Measurements from ENCODE around the gene CATSPER1.
"Not testable (repeated sequence)": the region's sequence is repeated elsewhere in the genome, so short reads cannot be mapped to it uniquely, and the experiment has no call there.

The CATSPER1 gene

GRCh38 chr11:66051766-66052663 lies 25.7 kb upstream of the CATSPER1 start, which contains the start of gene SF3B2:
SF3B2 (plus strand) TSS chr11:66052364; CDS start chr11:66052385, 21 bp downstream.
- peak; percentile 92 for DNase-seq

DNA sequence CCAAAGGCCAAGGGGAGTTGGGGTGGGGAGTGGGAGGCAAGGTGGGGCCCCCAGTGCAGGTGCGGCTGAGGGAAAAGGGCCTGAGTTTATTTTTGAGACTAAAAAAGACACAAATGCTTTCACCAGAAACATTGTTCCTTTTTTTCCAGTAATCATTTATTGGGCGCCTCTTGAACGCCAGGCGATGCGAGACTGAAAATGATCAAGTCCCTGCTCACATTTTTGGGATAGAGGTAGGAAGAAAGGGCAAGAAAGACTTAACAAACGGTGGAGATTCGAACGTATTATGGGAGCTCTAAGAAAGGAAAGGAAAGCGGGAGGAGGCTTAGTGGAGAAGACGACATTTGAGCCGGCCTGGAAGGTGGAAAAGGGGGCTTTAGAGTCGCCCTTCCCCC lies 25.1 kb upstream of the CATSPER1 start:
- no peak for DNase-seq

DNA sequence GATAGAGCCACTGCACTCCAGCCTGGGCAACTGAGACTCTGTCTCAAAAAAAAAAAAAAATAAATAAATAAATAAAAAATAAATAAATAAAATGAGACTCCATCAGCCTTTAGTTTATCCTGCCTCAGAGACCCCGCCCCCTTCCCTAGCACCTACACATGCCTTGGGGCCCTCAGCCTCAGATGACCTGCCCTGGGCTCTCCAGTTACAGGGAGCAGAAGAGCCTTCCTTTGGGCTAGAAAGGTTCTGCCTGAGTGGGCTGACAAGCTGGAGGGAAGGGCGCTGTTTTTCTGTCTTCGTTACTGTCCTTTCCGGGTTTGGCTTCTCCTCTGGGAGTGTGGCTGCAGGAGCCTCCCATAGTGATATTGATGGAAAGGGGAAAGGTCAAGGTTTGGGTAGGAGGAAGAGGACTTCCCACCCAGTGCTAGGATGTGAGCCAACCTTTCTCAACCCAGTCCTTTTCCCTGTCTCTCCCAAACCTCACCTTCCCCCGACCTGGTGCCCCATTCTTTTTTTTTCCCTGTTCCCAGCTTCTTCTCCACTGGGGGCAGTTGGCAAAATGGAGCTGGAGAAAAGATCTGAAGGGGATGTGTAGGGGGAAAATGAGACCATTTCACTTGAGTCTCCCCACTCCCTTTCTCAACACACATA lies 24.4 kb upstream of the CATSPER1 start:
- no peak for DNase-seq

DNA sequence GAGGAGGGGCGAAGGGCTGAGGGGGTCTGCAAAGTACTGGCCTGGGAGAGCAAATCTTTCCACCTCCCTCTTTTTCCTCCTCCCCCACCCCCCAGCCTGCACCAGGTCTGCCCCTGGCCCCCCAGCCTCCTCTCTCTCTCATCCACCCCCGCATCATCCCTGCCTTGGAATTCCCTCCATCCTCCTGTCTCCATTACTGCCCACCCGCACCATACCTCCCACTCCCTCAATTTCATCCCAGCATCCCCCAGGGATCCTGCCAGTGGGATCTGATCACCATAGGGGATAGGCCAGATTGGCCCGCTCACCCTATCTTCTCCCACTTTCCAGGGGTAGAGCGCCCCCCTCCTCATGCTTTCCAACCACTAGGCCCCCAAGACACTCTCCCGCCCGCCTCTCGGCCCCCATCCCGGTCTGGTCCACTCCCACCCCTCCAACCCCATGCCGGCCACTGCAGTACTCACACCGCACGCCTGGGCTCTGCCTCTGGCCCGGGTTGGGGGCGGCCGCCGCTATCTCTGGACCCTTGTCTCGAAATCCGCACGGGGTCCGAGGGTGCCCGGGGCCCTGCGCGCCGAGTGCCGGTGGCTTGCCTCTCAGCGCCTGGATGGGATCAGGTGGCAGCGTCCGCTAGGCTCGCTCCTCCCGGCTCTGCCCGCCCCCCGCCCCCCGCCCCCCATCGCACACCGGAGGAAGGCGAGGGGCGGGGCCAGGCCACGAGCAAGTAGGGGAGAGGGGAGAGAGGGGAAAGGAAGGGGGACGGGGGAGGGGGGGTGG lies 22.5 kb upstream of the CATSPER1 start, which contains the start of gene GAL3ST3:
GAL3ST3 (minus strand) TSS at position 615 of the 777 bp plus-strand sequence. CDS start 3,746 bp downstream, outside the sequence.
- no peak for DNase-seq

DNA sequence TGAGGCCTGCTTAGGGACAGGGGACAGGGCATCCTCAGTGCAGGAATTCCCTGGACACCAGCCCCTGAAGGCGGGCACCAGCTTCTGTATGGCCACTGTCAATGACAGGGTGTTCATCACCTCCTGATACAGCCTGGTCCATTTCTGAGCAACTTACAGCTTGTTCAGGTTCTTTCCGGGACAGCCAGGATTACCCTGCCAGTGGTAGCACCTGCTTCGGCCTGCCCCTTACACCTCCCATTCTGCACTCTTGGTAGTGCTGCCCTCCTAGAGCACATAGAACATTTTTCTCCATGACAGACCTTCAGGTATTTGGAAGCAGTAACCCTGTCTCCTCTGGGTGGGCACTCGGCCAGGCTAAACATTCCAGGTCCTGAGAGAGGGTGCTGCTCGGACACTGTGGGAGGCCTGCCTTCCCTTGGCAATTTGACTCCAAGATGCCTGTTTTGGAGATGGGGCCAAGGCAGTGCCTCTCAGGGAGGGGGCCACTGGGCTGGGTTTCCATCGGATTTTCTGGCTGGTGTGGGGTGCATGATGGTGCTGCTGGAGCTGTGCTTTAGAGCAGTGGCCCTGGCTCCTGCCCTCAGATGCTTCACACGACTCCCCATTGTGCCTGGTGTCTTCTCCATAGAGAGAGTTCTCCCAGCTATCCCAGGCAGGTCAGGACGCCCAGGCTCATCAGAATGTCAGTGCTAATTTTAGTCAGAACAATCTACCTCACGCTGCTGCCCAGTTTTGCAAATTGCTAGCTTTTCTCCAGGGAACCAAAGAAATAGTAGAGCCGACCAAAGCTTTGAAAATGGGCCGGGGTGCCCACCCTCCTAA lies 21.5 kb upstream of the CATSPER1 start:
- no peak for DNase-seq

GRCh38 chr11:66046901-66047300 lies 20.6 kb upstream of the CATSPER1 start:
- no peak for DNase-seq

DNA sequence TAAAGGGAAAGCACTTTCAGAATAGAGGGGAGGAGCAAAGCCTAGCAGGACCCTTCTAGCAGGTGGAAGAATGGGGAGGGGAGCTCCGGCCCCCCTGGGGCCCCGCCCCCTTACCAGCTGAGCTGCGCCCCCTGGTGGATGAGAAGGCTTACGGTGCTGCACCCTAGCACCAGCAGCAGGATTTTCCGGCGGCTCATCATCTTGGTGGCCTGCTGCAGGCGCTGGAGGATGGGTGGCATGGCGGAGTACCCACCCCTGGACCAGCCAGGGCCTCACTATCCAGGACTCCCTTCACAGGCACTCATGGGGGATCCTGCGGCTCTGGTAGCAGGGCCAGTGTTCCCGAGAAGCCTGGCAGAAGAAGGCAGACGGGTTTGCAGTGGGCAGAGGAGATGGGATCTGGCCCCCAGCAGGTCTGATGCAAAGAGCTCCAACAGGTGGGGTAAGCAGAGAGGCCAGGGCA lies 18.9 kb upstream of the CATSPER1 start:
- peak; percentile 24 for DNase-seq

DNA sequence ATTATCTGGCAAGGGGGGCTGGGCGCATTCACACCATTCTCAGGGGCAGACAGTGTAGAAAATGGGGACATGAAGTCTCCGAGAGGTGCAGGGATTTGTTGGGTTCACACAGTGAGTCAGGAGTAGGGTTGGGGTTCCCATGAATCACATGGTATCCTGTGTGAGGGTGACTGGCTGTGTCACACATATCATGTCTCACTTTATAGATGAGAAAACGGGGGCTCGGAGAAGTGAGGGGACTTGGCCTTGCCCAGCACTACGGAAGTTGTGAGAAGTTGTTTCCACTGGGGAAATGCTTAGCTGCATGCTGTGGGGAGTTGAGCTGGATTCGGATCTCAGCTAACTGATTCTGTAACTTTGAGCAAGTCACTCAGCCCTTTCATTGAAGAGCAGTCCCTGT lies 18.5 kb upstream of the CATSPER1 start:
- DNase-seq, result no peak

- DNase-seq, result no peak
Observed at GRCh38 chr11:66042996-66043906, 17.0 kb upstream of the CATSPER1 start.

GRCh38 chr11:66042227-66042995 lies 16.1 kb upstream of the CATSPER1 start:
- no peak for DNase-seq

- DNase-seq, result no peak
Observed at GRCh38 chr11:66039765-66040164, 13.5 kb upstream of the CATSPER1 start.

DNA sequence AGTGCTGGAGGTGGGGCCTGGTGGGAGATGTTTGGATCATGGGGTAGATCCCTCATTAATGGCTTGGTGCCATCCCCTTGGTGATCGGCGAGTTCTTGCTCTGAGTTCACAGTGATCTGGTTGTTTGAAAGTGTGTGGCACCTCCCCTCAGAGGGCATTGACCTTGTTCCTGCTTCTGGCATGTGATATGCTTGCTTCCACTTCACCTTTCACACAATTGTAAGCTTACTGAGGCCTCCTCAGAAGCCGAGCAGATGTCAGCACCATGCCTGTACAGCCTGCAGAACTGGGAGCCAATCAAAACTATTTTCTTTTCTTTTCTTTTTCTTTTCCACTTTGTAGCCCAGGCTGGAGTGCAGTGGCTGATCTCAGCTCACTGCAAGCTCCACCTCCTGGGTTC lies 11.0 kb upstream of the CATSPER1 start:
- no peak for DNase-seq

DNA sequence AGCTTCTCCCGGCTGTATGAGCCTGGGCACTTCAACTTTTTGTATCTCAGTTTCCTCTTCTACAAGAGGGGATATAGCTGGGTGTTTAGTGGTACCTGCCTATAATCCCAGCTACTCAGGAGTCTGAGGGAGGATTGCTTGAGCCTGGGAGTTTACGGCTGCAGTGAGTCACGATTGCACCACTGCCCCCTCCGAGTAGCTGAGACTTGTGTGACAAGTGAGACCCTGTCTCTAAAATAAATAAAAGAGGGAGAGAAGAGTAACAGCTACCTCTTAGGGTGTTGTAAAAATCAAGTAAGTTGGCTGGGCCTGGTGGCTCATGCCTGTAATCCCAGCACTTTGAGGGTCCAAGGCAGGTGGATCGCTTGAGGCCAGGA lies 10.0 kb upstream of the CATSPER1 start:
- no peak for DNase-seq

- DNase-seq, result no peak
Observed at GRCh38 chr11:66035653-66036333, 9.5 kb upstream of the CATSPER1 start.

- no peak for DNase-seq
Observed at GRCh38 chr11:66032957-66033735, 6.9 kb upstream of the CATSPER1 start.

- not testable (repeated sequence) for DNase-seq
Observed at GRCh38 chr11:66023186-66023440, 3.2 kb downstream of the CATSPER1 start.

DNA sequence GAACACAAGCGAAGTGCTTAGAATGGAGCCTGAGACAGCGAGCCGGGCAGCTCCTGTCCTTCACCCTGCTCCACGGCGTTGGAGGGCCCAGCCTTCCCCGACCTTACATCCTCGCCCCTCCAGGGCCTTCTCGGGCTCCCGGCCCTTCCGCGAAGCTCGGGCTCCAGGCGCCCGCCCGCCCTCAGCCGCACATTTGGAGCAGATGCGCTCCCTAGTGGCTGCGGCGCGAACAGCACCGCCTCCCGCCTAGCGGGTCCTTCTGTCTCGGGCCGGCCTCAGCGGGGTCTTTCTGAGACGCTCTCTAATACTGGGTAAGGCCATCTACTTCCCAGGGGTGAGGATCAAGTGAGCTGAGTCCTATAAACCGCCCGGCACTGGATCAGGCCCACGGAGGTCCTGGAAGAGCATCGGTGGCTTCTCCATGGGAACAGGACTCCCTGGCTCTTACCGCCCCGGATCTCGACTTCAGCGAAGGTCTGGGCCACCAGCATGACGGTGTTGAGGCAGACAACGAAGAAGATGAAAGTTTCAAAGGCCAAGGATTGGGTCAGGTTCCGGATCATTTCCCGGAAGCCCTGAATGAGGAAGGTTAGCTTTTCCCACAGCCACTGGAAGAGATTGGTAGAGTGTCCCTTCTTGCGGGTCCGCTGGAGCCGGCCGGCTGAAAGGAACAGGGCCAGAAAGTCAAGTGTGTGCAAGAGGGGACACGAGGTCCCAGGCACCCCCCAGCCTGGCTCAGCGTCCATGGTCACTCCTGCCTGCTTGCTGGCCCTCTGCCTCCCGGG lies 3.7 kb downstream of the CATSPER1 start:
- DNase-seq, result no peak

- DNase-seq, result no peak
Observed at GRCh38 chr11:66020618-66021357, 5.5 kb downstream of the CATSPER1 start.
